ENCODE data around the gene C6orf120. TPM values are rescaled to one million over a fixed set of nuclear protein-coding genes. Genes with fewer than 3 reads are reported as not detected.

Gene C6orf120
- total and polyA plus RNA-seq, 2 of the 13 experiments (the other 11 are each of a cell fraction or from before 2014, with no cell fraction given), result 21.7 to 29.9 TPM

GRCh38 chr6:169701954-169702839 is at the start of gene C6orf120, which contains the start of gene WDR27 (continued):
- TF ChIP-seq, protein P1, sequence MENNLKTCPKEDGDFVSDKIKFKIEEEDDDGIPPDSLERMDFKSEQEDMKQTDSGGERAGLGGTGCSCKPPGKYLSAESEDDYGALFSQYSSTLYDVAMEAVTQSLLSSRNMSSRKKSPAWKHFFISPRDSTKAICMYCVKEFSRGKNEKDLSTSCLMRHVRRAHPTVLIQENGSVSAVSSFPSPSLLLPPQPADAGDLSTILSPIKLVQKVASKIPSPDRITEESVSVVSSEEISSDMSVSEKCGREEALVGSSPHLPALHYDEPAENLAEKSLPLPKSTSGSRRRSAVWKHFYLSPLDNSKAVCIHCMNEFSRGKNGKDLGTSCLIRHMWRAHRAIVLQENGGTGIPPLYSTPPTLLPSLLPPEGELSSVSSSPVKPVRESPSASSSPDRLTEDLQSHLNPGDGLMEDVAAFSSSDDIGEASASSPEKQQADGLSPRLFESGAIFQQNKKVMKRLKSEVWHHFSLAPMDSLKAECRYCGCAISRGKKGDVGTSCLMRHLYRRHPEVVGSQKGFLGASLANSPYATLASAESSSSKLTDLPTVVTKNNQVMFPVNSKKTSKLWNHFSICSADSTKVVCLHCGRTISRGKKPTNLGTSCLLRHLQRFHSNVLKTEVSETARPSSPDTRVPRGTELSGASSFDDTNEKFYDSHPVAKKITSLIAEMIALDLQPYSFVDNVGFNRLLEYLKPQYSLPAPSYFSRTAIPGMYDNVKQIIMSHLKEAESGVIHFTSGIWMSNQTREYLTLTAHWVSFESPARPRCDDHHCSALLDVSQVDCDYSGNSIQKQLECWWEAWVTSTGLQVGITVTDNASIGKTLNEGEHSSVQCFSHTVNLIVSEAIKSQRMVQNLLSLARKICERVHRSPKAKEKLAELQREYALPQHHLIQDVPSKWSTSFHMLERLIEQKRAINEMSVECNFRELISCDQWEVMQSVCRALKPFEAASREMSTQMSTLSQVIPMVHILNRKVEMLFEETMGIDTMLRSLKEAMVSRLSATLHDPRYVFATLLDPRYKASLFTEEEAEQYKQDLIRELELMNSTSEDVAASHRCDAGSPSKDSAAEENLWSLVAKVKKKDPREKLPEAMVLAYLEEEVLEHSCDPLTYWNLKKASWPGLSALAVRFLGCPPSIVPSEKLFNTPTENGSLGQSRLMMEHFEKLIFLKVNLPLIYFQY (CRISPR knock-in tag; IDR thresholded peaks at IDR 0.05; ENCODE audit: borderline replicate concordance), result no peak; the same call in 1 of the 2 replicates
- TF ChIP-seq ZNF530 (CRISPR knock-in tag; IDR thresholded peaks at IDR 0.05; ENCODE audit: low read depth) (peak; percentile 77), XBP1 (CRISPR knock-in tag; IDR thresholded peaks at IDR 0.05) (no peak), MED1 (CRISPR knock-in tag; IDR thresholded peaks at IDR 0.05) (peak; percentile 82), SIN3A (IDR thresholded peaks at IDR 0.05; ENCODE audit: borderline replicate concordance, low read depth, low read length) (peak; percentile 97), KAT2B (IDR thresholded peaks at IDR 0.05; ENCODE audit: borderline replicate concordance, low read depth, low read length) (no peak), ZNF253 (CRISPR knock-in tag; IDR thresholded peaks at IDR 0.05; ENCODE audit: borderline replicate concordance) (peak; percentile 53), ZSCAN9 (CRISPR knock-in tag; IDR thresholded peaks at IDR 0.05; ENCODE audit: borderline replicate concordance) (peak; percentile 63; the same call in 1 of the 2 replicates), ZNF557 (CRISPR knock-in tag; IDR thresholded peaks at IDR 0.05) (no peak), ZFP37 (CRISPR knock-in tag; IDR thresholded peaks at IDR 0.05; ENCODE audit: borderline replicate concordance) (peak; percentile 91), RBFOX2 (IDR thresholded peaks at IDR 0.05; ENCODE audit: low read depth, low read length) (peak; percentile 99), ZNF792 (CRISPR knock-in tag; IDR thresholded peaks at IDR 0.05) (peak; percentile 90), GZF1 (CRISPR knock-in tag; IDR thresholded peaks at IDR 0.05) (no peak), ZNF280D (CRISPR knock-in tag; IDR thresholded peaks at IDR 0.05) (peak; percentile 67), DNMT3B (CRISPR knock-in tag; conservative IDR thresholded peaks at IDR 0.05) (0 out of 2 replicates have a peak, but pooled peaks have one; percentile 29), SRSF1 (optimal IDR thresholded peaks at IDR 0.05; ENCODE audit: low read depth, low read length) (peak; percentile 65), BORCS8-MEF2B (CRISPR knock-in tag; IDR thresholded peaks at IDR 0.05) (peak; percentile 84)
- TF ChIP-seq, protein P2, sequence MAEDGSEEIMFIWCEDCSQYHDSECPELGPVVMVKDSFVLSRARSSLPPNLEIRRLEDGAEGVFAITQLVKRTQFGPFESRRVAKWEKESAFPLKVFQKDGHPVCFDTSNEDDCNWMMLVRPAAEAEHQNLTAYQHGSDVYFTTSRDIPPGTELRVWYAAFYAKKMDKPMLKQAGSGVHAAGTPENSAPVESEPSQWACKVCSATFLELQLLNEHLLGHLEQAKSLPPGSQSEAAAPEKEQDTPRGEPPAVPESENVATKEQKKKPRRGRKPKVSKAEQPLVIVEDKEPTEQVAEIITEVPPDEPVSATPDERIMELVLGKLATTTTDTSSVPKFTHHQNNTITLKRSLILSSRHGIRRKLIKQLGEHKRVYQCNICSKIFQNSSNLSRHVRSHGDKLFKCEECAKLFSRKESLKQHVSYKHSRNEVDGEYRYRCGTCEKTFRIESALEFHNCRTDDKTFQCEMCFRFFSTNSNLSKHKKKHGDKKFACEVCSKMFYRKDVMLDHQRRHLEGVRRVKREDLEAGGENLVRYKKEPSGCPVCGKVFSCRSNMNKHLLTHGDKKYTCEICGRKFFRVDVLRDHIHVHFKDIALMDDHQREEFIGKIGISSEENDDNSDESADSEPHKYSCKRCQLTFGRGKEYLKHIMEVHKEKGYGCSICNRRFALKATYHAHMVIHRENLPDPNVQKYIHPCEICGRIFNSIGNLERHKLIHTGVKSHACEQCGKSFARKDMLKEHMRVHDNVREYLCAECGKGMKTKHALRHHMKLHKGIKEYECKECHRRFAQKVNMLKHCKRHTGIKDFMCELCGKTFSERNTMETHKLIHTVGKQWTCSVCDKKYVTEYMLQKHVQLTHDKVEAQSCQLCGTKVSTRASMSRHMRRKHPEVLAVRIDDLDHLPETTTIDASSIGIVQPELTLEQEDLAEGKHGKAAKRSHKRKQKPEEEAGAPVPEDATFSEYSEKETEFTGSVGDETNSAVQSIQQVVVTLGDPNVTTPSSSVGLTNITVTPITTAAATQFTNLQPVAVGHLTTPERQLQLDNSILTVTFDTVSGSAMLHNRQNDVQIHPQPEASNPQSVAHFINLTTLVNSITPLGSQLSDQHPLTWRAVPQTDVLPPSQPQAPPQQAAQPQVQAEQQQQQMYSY (CRISPR knock-in tag; IDR thresholded peaks at IDR 0.05), result no peak; the same call in 1 of the 2 replicates
